ENCODE results near the gene DDR1.

The DDR1 gene

DNA sequence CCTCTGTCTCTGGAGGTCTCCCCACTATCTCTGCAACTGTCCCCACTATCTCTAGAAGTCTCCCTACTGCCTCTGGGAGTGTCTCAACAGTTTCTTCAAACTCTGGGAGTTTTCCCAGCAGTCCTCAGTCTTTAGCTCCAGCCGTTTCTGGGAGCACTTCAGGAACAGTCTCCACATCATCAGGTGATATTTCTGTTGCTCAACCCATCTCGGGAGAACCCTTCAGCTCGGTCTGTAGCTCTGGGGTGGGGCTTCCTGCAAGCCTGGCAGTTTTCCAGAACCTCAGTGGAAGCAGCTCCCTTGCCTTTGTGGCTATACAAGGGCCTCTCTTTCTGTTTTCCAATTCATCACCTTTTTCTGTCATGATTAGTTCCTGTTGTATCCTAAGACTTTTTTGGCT, 50.7 kb downstream of the DDR1 start:
- no peak overlapping the region for H3K4me3 ChIP-seq (ENCODE audit: low read depth, low read length)
- no peak for DNase-seq (ENCODE audit: low read depth)

DNA sequence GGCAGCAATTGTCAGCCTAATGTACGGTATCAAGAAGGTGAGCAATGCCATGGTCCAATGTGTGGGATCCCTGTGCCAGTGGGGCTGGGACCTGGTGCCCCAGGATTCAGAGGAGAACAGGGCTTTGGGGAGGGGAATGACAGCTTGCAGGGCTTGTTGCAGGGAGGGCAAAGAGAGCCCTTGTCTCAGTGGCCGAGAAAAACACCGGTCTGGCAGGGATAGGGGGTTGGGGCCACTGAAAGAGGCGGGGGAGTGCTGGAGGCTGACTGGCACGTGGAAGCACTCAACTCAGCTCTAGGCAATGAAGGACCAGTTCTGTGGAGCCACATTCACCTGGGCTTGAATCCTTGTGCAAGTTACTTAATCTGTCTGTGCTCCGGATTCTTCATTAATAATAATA, 52.9 kb downstream of the DDR1 start:
- no peak for DNase-seq (ENCODE audit: low read depth)
- H3K4me3 ChIP-seq (ENCODE audit: low read depth, low read length), result no peak overlapping the region

DNA sequence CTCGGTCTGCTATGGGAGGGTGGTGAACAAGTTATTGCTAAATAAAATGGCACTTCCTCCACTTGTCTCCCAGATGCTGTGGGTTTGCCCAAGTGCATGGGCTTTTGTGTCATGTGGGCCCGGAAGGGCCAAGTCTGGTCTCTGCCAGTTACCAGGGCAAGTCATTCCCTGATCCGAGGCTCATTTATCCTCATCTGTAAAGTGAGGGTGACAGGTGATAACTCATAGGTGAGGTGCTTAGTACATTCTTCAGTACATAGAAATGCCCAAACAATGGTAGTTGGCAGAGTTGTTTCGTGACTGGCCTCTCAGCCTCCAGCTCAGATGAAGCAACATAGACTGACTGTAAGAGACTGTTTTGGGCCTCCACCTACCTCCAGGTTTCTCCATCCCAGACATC, 54.4 kb downstream of the DDR1 start:
- no peak overlapping the region for H3K4me3 ChIP-seq (ENCODE audit: low read depth, low read length)
- DNase-seq (ENCODE audit: low read depth), result no peak

- DNase-seq (ENCODE audit: low read depth), result no peak
- no peak overlapping the region for H3K4me3 ChIP-seq (ENCODE audit: low read depth, low read length)
Measured at GRCh38 chr6:30939473-30939872, 55.2 kb downstream of the DDR1 start.

DNA sequence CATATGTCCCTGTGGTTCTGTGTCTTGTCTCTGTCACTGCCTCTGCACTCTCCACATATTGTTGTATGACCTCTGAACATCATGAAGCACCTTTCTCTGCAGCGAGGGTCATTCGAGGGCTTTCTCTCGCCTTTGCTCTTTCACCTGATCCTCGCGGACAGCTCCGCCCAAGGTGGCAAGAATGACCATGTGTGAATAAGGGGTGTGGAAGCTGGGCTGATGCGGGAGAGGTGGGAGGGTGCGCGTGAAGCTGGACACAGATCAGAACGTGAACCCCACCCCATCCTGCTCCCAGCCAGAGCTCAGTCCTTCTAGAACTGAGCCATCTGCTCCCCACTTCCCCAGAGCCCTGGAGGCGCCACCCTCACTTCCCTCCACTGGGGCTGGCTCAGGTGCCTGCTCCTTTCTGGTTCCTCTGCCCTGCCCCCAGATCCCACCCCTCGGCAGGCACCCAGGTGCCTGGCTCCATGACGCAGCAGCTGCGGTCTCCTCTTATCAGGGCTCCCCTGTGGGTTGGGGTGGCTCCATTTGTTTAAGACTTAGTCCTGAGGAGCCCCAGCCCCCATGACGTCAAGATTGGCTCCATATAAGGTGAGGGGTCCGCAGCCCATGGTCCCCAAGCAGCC, 56.2 kb downstream of the DDR1 start, which contains the start of gene MUCL3:
Gene MUCL3, plus strand, starts transcription at position 613 of the 626 bp plus-strand sequence. CDS start 27 bp downstream, outside the sequence.
- no peak for DNase-seq (ENCODE audit: low read depth)
- no peak within 1 kb of the TSS for H3K4me3 ChIP-seq (ENCODE audit: low read depth, low read length)

DNA sequence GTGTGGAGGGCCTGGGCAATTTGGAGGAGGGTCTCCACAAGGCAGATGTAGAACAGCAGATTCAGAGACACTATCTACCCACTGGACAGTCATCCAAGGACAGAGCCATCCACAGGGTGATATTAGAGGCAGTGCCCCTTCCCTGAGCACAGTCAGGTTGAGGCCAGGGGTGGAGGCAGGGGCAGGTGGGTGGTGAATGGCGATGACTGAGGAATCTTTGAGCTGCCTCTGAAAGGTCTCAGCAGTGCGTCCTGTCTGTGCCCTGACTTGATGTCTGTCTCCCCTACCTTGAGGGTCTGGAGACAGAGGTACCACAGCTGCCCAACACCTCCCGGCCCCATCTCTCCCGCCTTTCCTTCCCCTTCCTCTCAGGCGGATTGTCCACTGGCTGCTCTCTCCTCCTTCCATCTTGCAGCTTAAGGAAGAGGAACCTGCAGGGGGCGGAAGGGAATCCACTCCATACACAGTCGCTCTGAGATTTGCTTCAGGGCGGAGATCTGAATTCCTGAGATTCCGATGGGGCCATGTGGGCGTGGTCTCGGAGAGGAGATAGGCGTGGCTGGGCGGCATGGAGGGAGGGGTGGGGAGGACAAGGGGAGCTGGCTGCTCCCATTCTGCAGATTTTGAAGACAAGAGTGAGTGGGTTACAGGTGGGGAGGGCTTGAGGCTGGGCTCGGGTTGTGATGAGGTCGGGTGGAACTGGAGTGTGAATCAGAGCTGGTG, 58.2 kb downstream of the DDR1 start:
- no peak overlapping the region for H3K4me3 ChIP-seq (ENCODE audit: low read depth, low read length)
- DNase-seq (ENCODE audit: low read depth), result peak; percentile 8

- H3K4me3 ChIP-seq (ENCODE audit: low read depth, low read length), result no peak overlapping the region
- DNase-seq (ENCODE audit: low read depth), result no peak
Measured at GRCh38 chr6:30944051-30944450, 59.7 kb downstream of the DDR1 start.

- no peak overlapping the region for H3K4me3 ChIP-seq (ENCODE audit: low read depth, low read length)
- no peak for DNase-seq (ENCODE audit: low read depth)
Measured at GRCh38 chr6:30945281-30945680, 61.0 kb downstream of the DDR1 start.

- no peak overlapping the region for H3K4me3 ChIP-seq (ENCODE audit: low read depth, low read length)
- DNase-seq (ENCODE audit: low read depth), result no peak
Measured at GRCh38 chr6:30947231-30947630, 62.9 kb downstream of the DDR1 start.

- no peak for DNase-seq (ENCODE audit: low read depth)
- H3K4me3 ChIP-seq (ENCODE audit: low read depth, low read length), result no peak overlapping the region
Measured at GRCh38 chr6:30948811-30949210, 64.5 kb downstream of the DDR1 start.
